CD4-positive, alpha-beta T cell treated with Interferon alpha-2 for 1 hour (primary cell): ENCODE measurements around the gene SLC2A6.

Source experiments
- DNase-seq, 2 donors: peaks; one replicate each; pipeline ENCODE4 v3.0.0-alpha.2; 2020 to 2022

Gene SLC2A6

DNA sequence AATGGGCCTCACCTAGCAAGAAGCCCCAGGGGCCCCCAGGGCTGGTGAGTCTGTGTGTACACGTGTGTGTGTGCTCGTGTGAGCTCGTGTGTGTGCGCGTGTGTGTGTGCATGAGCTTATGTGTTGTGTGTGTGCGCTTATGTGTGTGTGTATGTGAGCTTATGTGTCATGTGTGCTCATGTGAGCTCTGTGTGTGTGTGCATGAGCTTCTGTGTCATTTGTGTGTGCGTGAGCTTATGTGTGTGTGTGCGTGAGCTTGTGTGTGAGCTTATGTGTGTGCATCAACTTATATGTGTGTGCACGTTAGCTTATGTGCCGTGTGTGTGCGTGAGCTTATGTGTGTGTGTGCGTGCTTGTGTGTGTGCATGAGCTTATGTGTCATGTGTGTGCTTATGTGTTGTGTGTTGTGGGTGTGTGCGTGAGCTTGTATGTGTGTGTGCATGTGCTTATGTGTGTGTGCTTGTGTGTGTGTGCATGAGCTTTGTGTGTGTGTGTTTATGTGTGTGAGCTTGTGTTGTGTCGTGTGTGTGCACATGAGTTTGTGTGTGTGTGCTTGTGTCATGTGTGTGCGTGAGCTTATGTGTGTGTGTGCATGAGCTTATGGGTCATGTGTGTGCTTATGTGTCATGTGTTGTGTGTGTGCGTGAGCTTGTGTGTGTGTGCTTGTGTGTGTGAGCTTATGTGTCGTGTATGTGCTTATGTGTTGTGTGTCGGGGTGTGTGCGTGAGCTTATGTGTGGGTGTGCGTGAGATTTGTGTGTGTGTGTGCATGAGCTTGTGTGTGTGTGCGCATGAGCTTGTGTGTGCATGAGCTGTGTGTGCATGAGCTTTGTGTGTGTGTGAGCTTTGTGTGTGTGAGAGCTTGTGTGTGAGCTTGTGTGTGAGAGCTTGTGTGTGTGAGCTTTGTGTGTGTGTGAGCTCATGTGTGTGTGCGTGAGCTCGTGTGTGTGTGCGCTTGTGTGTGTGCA lies 16.7 kb upstream of the SLC2A6 start:
- no peak for DNase-seq

DNA sequence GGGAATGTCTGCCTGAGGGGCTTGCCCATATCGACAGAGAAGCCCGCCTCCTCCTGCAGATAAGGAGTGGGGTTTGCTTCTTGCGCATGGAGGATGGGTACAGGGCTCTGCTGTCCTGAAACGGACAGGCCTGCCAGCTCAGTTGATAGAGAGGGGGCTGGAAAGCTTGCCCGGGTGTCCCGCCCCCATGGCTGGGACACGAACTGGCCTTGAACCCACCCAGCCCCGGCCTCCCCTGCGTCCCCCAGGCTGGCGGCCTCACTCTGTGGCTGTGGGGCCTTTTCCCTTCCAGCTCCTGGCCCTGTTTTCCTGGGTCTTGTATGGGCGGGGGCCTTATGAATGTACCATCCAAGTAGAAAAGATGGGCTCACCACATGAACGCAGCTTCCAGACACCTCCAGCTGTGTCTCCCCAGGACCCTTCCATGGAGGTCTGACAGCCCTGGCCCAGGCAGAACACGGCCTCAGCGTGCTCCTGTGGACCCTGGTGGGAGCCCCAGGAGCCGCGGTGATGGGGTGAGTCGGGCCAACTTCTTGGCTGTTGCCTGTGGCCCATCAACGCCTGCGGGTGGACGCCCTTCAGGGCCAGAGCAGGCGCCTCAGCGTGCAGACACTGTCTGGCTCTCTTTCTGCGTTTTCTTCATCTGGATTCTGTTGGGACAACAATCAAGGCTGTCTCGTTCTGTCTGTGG lies 15.9 kb upstream of the SLC2A6 start:
- no peak for DNase-seq

DNA sequence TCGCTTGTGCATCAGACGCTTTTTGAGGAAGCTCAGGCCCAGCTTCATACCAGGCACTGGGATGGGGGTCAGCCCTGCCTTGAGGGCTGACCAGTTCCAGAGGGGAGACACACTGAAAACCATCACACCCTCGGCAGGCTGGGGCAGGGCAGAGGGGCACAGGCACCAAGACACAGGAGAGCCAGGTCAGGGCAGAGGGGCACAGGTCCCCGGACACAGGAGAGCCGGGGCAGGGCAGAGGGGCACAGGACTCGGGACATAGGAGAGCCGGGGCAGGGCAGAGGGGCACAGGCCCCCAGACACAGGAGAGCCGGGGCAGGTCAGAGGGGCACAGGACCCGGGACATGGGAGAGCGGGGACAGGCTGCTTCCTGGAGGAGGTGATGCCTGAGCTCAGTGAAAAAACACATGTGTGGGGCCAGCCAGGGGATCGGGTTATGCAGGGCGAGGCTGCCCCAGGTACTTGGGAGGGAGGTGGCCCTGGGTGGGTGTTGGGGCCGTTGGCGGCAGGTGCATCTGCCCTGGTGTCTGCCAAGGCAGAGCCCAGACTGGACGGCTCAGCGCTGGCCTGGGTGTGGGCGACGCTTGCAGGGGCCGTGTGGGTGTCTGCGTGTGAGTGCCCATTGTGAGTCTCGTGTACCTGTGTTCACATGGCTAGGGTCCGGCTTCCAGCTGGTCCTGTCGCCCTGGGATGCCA lies 15.1 kb upstream of the SLC2A6 start:
- DNase-seq = no peak

DNA sequence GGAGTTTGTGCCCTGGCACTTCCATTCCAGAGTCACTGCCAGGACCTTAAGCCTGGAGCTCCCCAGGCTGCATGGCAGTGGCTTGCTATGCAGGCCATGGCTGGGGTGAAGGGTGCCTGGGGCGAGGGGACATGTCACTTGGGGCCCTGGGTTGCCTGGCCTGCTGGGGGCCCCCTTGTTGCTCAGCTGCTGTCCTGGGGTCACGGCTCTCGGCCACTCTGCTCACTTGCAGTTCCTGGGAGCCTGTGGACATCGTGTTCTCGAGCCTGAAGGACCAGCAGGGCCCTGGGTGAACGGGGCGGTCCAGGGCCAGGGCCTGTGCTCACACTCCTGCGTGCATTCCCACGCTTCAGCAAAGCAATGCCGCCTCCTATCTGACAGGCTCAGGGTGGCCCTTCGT lies 14.5 kb upstream of the SLC2A6 start:
- DNase-seq = no peak

DNA sequence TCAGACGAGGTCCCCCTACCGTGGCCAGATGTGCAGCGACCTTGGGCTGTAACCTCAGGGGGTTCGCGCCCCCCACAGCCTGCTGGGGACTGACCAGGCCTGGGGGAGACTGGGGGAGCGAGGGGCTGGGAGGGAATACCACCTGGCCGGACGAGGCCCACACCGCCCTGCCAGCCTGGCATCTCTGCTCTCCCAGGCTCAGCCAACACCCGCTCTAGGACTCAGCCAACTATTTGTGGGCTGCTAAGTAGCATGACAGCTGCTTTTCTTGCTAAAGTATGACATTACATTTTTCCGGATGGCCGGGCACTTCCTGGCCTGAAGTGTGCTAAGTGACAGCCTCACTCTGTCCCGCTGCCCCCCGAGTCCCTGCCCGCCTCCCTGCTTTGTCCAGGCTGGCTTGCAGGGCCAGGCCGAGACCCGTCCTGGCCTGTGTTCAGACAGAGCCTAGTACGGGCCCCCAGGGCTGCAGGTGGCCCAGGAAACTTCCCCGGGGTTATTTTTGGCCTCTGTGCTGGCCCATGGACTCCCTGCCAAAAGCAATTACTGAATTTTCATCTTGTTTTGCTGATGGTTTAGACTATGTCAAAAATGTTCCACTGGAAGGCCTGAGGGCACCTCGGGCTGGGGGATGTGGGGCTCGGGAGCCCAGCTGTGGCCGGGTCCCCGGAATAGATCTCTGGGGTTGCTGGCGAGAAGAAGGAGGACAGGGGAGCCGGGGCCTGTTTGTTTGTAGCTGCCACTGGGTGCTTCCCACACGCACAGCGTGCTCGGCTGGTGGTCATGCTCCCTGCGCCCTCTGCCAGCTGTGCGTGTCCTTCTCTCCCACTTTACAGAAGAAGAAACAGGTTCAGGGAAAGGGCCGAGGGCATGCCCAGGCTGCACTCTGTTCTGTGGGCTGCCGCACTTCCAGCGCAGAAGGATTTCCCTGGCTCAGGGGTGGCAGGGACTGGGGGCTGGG lies 13.4 kb upstream of the SLC2A6 start:
- no peak for DNase-seq

DNA sequence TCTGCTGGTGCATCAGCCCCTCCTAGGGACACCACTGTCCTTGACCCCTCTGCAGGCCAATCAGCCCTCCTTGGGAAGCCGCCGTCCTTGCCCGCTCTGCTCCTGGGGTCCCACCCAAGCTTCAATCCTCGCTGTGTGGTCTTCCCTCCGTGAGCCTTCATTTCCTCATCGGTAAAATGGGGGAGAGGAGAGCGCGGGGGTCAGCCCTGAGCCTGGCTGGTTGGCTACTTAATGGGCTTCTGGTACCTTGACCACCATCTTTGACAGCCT lies 12.7 kb upstream of the SLC2A6 start:
- no peak for DNase-seq

DNA sequence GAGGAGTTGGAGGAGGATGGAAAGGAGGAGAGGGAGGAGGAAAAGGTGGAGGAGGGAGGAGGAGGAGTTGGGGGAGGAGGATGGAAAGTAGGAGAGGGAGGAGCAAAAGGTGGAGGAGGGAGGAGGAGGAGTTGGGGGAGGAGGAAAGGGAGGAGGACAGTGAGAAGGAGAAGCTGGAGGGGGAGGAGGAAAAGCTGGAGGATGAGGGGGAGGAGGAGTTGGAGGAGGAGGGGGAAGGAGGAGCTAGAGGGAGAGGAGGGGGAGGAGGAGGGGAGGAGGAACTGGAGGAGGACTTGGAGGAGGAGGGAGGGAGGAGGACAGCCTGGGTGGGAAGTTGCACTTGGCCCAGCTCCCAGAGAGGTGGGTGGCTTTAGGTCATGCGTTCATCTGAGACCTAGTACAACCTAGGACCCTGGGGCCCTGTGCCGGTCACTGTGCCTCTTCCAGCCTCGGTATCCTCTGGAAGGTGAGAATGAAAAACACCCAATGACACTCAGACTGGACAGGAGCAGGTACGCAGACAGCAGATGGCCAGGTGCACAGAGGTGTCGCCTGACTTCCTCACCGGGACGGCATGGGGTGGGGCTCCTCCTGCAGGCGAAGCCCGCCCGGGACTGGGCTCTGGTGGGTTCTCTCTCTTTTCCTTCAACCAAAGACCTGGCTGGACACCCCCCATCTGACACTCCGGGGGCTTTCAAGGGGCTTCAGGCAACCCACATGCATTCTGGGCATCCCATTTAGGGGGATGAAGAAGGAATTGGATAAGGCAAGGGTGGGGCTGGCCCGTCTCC lies 12.2 kb upstream of the SLC2A6 start:
- no peak for DNase-seq

DNA sequence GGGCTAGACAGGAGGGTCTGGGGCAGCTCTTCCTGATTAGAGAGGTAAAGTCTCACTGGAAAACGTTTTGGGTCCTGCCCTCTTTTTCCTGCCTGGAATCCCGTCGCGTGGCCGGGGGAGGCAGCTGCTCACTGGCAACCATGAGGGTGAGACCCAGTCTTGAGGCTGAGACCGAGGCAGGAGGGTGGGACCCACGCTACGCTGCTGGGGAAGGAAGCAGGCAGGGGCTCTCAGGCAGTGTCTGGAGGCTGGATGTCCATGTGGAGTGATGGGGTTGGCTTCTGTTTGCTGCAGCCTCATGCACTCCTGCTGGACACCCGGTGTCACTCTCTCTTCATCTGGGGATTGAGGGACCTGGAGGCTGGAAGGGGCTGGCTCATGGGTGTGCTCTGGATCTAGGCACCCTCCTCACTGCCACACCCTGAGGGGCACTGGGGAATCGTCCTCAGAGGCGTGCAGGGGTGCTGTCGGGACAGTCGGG lies 11.3 kb upstream of the SLC2A6 start:
- no peak for DNase-seq

DNA sequence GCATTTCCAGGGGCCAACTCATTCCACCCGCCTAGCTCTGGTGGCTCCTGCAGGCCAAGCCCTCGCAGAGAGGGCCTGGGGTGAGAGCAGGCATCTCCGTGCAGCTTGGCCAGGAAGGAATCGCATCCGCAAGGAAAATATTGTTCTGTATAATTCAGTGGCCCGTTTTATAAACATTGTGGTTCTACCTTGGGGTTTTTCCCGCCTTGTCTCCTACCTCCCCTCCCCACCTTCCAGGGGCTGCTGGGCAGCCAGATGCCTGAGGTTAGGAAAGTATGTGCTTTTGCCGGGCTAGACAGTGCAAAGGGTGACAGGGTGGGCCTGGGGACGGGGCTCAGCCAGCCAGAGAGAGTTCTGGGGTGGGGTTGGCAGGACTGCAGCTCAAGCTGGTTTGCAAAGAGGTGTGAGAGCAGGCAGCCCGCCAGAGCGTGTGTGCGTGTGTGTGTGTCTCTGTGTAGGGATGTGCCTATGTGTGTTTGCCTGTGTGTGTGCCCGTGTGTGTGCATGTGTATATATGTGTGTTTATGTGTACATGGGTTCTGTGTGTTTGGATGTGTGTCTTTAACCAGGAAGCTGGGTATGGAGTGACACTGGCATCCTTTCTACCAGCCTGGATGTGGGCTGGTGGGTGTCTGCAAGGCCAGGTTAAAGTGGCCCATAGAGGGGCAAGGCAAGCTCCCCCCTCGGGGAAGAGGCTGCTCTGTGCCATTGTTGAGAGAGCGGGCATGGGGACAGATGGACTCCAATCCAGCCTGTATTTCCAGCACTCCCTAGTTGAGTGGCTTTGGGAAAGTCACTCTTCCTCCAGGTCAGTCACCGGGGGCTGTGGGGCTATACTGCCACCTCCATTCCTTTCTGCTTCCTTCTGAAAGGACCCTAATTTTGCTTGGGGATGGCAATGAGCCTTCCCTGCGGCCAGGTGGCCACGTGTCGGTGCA lies 10.6 kb upstream of the SLC2A6 start:
- no peak for DNase-seq

DNA sequence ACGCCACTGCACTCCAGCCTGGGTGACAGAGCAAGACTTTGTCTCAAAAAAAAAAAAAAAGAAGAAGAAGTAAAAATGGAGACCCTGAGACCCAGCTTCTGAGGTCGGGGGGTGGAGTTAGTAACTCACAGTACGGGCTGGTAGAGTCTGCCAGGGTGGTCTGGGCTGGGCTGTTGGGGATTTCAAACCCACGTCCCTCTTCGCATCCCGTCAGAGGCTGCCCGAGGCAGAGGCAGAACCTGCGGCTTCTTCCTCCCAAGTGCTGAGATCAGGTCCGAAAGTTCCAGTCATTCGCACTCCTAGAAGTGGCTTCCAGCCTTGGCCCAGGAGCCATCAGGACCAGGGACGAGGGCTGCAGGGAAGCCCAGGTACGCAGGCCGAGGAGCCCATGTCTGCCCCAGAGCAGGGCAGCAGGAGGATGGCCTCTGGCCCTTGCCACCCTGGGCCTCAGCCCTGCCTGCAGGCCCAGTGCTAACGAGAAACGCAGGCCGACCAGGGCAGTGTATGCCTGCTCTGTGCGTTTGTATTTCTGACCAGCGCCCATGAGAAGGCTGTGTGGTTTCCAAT lies 9.9 kb upstream of the SLC2A6 start:
- DNase-seq = no peak

DNA sequence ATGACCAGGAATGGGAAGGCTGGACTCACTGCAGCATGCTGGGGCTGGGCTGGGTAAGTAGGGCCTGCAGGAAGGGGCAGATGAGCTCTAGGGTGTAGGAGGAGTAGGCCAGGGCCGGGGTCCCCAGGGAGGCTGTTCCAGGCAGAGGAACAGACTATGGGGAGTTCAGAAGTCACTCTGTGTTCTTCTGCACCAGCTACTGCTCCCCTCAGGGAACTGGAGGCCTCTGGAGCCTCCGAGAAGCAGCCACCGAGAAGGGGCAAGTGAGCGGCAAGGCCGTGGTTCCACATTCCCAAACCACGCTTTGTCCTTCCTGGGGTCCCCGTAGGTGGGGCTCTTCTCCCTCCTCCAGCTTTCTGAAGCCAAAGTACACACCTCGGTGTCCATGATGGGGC lies 8.4 kb upstream of the SLC2A6 start:
- no peak for DNase-seq

DNA sequence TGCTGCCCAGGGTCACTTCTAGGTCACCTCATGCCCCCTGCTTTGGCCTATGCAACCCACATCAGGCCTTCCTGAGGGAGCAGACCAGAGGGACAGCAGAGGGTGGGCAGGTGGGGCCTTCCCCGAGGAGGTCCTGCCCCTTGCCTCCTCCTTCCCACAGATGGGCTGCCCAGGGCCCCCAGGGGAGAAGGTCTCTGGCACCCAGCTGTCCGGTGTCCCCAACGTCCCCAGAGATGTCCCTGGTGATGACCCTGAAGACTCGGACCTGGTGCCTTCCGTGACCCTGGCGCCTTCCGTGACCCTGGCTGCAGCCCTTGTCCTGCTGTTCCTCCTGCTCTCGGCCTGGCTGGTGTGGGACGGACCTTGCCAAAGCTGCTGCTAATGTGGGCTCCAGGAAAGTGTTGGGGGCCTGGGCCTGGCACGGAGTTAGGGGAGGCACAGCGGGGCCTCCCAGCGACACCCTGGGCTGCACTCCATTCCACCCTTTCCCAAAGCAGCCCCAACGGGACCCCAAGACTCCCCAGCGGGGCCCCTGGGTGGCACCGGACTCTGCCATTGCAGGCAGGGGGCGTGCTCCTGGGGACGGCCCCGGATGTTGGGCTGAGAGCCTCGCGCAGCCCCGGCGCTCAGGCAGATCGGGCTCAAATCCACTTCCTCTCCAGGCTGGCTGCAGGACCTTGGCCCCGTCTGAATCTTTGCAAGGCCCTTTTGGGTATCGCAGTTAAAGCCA lies 6.8 kb upstream of the SLC2A6 start:
- DNase-seq = no peak

DNA sequence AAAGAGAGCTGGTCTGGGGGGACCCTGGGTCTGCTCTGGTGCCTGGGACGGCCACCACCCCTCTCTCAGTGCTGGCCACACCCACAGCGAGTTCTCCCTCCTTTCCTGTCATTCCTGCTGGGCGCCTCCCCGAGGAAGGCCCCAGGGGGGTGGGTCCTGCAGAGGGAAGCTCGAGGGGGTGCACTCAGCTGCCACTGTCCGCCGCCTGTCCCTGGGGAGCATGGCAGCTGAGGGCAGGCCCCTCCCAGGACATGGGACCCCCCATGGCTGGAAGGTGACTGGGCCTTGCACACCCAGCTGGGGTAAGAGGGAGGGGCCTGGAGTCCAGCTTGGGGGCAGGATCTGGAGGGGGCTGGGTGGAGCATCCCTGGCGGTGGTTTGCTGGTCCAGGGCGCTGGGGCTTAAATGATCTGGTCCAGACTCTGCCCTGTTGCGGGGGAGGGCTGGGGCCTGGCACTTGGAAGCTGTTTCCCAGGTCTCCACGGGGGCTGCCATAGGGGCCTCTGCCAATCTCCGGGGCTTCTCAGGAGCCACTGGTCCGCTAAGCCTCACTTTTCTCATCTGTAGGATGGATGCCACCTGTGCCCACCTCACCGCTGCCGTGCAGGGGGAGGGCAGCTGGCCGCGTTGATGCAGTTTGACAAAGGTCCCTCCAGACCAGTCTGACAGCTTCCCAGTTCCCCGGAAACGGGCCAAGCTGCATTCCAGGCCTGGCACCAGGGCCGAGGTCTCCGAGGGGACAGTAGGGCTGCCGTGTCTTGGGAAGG lies 6.0 kb upstream of the SLC2A6 start:
- no peak for DNase-seq

DNA sequence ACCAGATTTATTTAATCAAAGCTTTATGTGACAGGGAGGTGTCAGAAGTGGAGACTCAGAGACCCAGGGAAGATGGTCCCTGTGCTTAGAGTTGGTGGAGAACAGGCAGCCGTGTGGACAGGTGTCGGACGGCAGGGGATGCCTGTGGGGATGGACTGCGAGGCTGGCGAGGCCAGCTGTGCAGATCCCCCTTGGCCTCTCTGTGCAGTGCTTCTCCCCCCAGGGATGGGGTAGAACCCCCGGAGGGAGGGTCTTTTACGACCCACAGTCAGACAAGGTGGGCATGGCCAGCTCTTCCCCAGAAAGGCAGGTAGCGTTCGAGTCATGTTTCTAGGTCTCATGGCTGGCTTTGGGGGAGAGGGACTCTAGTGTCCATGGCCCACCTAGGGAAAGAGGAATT lies 4.7 kb upstream of the SLC2A6 start:
- DNase-seq = no peak

DNA sequence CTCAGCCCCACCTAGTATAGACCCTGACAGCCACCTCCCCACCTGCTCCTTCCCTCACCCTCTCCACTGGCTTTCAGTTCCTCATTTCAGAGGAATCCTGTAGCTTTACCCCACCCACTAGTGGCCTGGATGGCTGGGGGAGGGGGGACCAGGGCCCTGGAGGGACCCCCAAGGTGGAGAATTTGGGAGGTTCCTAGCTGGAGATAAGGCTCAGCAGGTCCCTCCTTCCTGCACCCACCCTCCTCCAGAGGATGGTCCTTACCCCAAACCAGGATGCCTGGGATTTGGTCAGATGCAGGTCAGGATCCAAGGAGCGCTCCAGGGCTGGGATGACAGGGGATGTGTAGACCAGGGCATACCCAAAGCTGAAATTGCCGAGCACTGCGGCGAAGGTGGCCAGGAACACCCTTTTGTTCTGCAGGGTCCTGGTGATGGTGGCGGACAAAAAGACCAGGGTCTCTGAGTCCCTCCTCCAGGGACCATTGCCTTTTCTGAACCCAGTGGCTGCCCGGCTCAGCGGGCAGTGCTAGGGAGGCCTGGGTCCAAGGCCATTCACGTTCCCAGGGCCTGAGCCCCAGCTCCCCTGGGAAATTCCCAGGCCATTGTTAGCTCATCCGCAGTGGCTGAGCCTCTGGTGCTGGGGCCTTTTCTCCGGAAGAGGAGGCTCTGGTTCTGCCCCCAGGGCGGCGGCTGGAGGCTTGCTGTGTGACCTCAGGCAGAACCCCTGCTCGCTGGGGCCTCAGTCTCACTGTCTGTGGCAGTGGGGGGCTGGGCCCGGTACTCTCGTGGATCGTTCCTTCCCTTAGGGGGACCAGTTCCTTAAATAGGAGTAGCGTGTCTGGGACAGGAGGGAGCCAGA lies 678 bp downstream of the SLC2A6 start:
- DNase-seq = peak; percentile 19 to 27

DNA sequence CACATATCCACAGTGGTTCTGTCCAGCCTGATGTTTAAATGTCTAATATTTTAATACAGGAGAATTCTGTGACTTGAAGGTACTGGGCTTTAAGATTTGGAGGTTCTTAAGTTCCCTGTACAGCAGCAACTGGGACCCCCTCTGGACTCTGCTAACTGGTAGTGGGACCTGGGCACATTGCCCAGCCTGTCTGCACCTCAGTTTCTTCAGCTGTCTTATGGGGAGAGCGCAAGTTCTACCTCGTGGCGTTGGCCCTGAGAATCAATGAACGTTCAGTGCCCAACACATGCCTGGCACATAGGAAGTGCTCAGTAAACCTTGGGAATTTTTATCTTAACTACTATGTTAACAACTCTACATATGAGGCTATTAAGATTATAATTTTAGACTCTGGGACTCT lies 1.4 kb downstream of the SLC2A6 start:
- no peak for DNase-seq

DNA sequence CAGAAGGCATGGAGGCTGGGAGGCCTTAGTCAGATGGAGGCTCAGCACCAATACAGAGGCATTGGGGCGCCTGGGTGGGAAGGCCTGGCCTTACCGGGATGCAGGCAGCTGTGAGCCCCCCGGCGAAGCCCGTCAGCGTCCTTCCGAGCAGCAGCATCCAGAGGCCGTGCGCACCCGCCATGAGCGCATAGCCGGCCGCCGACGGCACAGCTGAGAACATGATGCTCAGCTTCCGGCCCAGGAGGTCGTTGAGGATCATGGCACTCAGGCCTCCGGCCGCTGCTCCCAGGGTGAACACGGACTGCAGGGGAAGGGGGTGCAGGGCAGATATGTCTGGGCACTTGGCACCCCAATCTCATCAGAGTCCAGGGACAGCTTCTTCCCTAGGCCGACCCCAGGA lies 2.0 kb downstream of the SLC2A6 start:
- DNase-seq = no peak
